Stimulated activated CD8-positive, alpha-beta memory T cell treated with anti-CD3 and anti-CD28 coated beads, Interleukin-4, amount 100 ng/mL, for 4 hours (primary cell): Measurements from ENCODE around the gene GRHL3.

Experiments
- DNase-seq, 2 donors: peaks; one replicate each; pipeline ENCODE4 v3.0.0-alpha.2; 2020; ENCODE audit warnings: low read depth in 2 of 2, low spot score in 1 of 2

Gene GRHL3

GRCh38 chr1:24317081-24317480 is 2.1 kb upstream of the GRHL3 start:
- no peak for DNase-seq

DNA sequence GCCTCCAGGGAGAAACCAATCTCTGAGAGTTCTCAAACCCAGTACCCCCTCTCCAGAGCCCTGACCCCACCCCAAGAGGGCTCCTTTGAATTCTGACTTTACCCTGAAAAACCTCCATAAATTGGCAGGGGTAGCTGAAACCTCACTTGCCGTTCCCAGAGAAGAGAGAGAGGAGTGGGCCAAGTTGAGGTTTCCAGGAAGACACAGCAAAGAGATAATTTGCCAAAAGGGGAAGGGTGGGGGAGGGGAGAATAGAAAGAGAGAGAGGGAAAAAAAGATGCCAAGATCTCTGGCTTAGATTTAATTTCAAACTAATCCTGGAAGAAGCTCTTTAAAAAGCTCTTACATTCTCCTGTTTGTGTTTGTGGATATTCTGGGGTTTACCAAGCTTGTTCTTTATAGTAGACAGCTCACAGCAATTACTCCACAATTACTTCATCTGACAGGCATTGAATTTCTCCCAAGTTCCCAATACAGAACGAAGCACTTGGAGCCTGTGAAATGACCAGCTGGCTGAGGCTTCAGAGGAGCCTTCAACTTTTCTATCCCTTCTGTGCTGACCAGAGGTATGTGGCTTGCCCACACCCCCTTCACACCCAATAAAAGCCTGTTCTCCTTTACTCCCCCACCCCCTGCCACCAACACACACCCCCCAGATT is 1.1 kb upstream of the GRHL3 start:
- no peak for DNase-seq

DNA sequence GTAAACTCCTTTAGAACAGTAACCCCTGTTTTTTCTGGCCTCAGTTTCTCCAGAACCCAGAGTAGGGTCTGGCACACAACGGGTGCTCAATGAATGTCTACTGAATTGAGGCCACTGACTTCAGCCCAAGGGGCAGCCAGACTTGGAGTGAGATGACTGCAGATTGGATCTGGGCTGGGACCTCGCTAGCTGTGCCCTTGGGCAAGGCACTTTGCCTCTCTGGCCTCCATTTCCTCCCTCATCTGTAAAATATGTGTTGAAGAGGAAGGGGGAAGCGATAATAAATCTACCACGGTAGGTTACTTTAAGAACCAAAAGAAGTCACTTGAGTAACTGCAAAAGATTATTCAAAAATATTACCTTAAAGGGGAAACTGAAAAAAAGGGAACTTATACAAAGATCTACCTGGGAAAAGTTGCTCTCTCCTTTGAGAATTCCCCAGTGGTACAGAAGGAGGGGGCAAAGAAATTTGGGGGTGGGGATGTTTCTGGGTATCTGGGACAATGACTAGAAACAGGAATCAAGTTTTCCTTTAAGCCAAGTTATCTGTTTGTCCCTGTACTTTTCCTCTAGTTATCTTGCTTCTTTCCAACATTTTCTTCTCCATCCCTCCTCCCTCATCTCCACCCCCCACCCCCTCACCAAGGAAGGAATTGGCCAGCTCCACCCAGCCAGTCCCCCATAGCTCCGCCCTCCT is 394 bp upstream of the GRHL3 start:
- DNase-seq, result no peak

DNA sequence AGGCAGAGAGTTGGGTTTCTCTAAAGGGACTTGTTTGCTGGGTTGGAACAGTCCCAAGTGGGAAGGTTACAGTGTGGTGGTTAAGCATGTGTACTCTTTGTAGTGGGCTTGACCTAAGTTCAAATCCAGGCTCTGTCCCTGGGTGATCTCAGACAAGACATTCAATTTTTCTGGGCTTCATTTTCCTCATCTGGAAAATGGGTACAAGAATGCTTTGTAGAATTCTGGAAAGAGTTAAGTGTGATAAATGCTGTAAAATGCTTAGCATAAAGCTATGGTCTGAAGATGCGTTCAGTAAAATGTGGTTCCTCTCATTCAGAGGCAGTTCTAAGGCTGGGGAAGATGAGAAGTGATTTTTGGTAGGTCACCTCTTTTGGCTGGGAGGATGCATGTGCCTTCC is 805 bp downstream of the GRHL3 start:
- DNase-seq, result no peak

DNA sequence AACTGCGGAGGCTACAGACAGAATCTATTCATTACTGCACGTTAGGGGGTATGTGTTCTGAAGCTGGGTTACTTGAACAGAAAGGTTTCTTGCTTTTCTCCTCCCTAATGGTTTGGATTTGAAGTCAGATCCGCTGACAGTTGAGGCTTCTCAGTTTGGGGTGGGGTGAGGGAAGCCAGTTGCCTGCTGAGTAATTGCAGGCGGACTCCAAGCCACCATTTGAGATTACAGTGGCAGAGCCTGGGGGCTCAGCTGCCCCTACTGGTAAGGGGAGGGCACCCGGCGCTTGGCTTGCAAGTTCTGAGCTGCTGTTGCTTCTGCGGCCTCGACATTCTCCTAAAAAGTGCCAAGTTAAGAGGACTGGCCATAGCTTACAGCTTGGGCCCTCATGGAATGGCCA is 2.0 kb downstream of the GRHL3 start:
- no peak for DNase-seq

- DNase-seq, result peak in 1 of 2 donors; percentile 26
These were observed 2.7 kb downstream of the GRHL3 start for GRCh38 chr1:24321697-24322469.

DNA sequence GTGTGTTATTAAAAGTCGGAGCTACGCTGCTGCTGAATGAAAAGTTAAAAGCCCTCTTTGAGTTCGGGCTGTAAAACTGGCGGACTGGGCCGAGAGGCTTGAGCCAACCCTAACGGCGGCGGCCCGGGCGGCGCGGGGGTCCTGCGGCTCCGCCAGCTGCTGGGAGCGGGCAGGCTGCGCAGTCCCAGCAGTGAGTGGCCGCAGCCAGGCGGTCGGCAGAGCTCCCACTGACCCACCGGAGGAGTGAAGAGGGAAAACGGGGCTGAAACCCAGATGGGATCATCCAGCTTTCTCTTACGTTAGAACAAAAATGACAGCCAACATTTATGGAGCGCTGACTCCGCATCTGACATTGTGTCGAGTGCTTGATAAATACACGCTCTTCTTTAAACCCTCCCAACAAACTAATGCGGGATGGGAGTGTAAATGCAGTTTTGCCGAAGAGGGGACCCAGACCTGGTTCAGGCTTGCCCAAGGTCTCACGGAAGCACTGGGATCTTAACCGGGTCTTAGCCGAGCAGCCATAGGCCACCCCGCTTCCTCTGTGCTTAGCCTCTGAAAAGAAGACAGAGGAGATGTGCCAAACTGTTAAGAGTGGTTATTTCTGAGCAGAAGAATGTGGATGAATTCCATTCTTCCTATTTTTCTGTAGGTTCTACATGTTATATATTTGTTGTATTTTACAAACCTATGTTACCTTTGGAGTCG is 3.5 kb downstream of the GRHL3 start:
- no peak for DNase-seq

DNA sequence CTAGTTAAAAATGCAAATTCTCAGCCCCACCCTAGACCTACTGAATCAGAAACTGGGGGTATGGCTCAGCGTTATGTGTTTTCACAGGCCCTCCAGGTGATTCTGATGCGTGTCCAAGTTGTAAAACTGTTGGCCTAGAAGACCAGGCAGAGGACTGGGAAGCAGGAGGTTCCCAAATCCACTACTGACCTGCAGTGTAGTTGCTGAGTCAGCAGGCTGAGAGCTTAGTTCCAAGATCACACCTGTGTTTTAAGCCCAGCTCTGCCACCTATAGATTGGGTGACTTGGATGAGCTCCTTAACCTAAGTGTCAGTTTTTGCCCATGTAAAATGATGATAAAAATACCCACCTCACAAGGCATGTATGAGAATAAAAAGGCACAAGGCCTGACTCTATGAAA is 4.1 kb downstream of the GRHL3 start:
- no peak for DNase-seq

- no peak for DNase-seq
These were observed 5.7 kb downstream of the GRHL3 start for GRCh38 chr1:24324903-24325302.

DNA sequence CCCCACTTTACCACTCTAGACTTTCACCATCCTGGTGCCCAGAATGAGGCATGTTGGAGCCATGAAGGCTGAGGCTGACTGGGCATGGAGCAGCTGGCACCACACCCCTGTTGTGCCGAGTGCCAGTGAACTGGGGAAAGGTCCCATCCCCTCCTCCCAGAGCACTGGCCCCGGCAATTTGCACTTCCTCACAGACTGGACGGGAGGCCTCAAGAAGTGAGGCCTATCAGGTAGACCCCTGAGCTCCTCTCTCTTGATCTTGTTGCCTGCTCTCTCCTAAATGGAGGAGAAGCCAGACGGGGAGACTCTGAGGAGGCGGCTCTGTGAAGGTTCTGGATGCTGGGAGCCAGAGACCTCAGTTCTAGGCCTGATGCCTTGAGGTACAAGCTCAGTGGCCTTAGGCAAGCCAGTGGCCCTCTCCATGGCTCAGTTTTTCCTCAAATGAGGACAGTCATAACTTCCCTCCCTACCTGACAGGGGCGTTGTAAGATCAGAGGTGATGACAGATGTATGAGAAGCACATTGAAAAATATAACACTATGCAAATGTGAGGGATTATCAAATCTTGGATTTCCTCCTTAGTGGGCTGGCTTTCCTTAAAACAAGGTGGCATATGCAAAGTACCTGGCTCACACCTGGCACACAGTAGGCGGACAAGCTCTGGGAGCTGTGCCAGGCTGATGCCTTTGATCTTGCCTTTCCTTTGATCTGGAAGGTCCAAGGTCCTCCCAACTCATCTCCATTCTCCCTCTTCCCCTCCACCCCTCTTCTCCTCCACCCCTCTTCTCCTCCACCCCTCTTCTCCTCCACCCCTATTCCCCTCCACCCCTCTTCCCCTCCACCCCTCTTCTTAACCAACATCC is 6.7 kb downstream of the GRHL3 start:
- no peak for DNase-seq

DNA sequence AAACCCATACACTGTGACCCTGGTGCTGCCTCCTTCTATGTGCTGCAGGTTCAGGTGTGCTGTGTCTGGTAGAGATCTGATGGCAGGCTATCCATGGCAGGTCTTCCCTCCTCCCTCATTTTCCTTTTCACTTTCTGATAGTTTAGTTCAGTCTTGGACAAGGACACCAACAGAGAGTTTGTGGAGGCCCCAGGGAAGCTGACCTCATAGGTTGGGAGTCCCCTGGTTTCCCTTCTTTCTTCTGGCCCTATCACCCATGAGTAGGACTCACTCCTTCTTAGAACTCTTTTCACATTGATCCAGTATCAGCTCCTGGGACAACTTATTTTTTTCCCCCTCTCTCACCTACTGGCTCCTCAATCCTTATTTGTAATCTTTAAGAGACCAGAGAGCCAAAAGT is 8.3 kb downstream of the GRHL3 start:
- no peak for DNase-seq

DNA sequence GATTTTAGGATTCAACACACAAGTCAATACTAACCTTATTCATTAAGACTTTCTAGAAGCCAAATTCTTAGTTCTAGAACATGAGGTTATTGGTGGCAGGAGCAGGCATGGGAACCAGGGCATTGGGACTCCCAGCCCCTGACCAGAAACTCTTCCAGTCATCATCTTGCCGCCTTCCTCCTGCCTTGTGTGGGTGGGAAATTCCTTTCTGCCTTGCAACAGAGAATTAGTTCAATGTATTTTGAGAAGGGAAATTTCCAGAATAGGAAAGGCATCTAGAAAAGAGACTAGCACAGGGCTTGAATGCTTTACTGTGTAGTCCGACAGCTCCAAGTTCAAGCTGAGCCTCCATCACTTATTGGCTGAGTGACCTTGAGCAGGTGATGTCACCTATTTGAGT is 8.7 kb downstream of the GRHL3 start:
- no peak for DNase-seq

DNA sequence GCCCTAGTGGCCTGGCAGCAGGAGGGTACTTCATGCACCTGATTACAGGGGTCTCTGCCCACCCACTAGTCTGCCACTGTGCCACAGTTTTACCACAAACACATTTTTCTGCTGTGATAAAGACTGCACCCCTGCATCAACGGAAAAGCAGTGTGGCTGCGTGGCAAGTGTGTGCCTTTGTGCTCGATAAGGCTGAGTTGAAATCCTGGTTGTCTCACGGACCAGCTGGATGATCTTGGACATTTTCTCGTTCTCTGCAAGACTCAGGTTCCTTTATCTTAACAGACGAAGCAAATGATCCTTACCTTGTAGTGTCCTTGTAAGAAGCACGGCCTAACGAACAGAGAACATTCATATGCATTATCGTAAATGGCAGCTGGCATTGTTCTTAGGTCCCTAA is 10.2 kb downstream of the GRHL3 start:
- DNase-seq, result no peak

GRCh38 chr1:24329797-24330543 is 10.8 kb downstream of the GRHL3 start:
- DNase-seq, result no peak

- no peak for DNase-seq
These were observed 13.0 kb downstream of the GRHL3 start for GRCh38 chr1:24331961-24332673.

- no peak for DNase-seq
These were observed 16.9 kb downstream of the GRHL3 start for GRCh38 chr1:24336075-24336474.

DNA sequence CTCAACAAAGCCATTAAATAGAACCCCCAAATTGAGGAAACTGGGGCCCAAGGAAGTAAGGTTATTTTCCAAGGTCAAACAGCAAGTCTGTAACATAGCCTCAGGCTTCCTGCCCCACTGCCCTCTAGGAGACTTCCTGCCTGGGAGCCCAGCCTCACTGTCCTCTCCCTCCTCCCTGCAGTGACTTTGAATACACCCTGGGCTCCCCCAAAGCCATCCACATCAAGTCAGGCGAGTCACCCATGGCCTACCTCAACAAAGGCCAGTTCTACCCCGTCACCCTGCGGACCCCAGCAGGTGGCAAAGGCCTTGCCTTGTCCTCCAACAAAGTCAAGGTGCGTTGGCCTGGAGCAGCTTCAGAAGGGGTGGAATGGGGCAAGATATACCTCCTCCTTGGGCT is 18.3 kb downstream of the GRHL3 start:
- no peak for DNase-seq

- DNase-seq, result no peak
These were observed 19.3 kb downstream of the GRHL3 start for GRCh38 chr1:24338447-24338846.

GRCh38 chr1:24339996-24340395 is 20.8 kb downstream of the GRHL3 start:
- DNase-seq, result no peak
